NCI-H1694 (cell line): ENCODE data around the gene DGUOK.
"Not testable (repeated sequence)": the region's sequence is repeated elsewhere in the genome, so short reads cannot be mapped to it uniquely, and the experiment has no call there.

ENCODE experiments used
- DNase-seq: peaks from one replicate; lab custom pipeline; 2025; lab: John Stamatoyannopoulos, UW

Gene DGUOK

GRCh38 chr2:73920577-73921545 lies 5.8 kb upstream of the DGUOK start:
- peak; percentile 19 for DNase-seq

- no peak for DNase-seq
Measured at GRCh38 chr2:73921581-73921980, 5.1 kb upstream of the DGUOK start.

- no peak for DNase-seq
Measured at GRCh38 chr2:73922681-73923080, 4.0 kb upstream of the DGUOK start.

- DNase-seq: no peak
Measured at GRCh38 chr2:73925033-73925704, 1.5 kb upstream of the DGUOK start.

- DNase-seq: no peak
Measured at GRCh38 chr2:73925853-73926492, 707 bp upstream of the DGUOK start.

- no peak for DNase-seq
Measured at GRCh38 chr2:73927344-73927743, 664 bp downstream of the DGUOK start.

- no peak for DNase-seq
Measured at GRCh38 chr2:73928963-73929347, 2.3 kb downstream of the DGUOK start.

GRCh38 chr2:73930386-73930785 lies 3.7 kb downstream of the DGUOK start:
- DNase-seq: no peak

- DNase-seq: no peak
Measured at GRCh38 chr2:73931531-73932500, 5.1 kb downstream of the DGUOK start.

- no peak for DNase-seq
Measured at GRCh38 chr2:73933194-73933593, 6.5 kb downstream of the DGUOK start.

- no peak for DNase-seq
Measured at GRCh38 chr2:73935641-73936040, 9.0 kb downstream of the DGUOK start.

- DNase-seq: no peak
Measured at GRCh38 chr2:73937103-73937885, 10.6 kb downstream of the DGUOK start.

GRCh38 chr2:73937899-73938298 lies 11.2 kb downstream of the DGUOK start:
- no peak for DNase-seq

GRCh38 chr2:73938718-73939352 lies 12.2 kb downstream of the DGUOK start:
- no peak for DNase-seq

GRCh38 chr2:73939419-73939818 lies 12.7 kb downstream of the DGUOK start:
- no peak for DNase-seq

GRCh38 chr2:73940066-73940465 lies 13.4 kb downstream of the DGUOK start:
- not testable (repeated sequence) for DNase-seq

- no peak for DNase-seq
Measured at GRCh38 chr2:73942664-73943063, 16.0 kb downstream of the DGUOK start.

GRCh38 chr2:73944714-73945113 lies 18.0 kb downstream of the DGUOK start:
- no peak for DNase-seq

- DNase-seq: no peak
Measured at GRCh38 chr2:73946215-73946614, 19.5 kb downstream of the DGUOK start.

GRCh38 chr2:73946666-73947065 lies 20.0 kb downstream of the DGUOK start:
- DNase-seq: no peak
